Activated CD8-positive, alpha-beta memory T cell treated with anti-CD3 and anti-CD28 coated beads, Interleukin-2, amount 50 U/mL, for 1 hour (primary cell): ENCODE measurements around the gene SKIC2.
"Not testable (repeated sequence)": the region's sequence is repeated elsewhere in the genome, so short reads cannot be mapped to it uniquely, and the experiment has no call there.

ENCODE experiments used
- DNase-seq: peaks from one replicate; pipeline ENCODE4 v3.0.0-alpha.2; 2020; ENCODE audit errors: extremely low read depth

The SKIC2 gene

GRCh38 chr6:31958741-31959739 lies at the start of gene SKIC2, which contains the start of gene NELFE:
Gene SKIC2, plus strand, starts transcription at chr6:31959175. Its CDS starts 18 bp downstream, at chr6:31959193.
Gene NELFE, minus strand, starts transcription at chr6:31958971. Its CDS starts 525 bp downstream, at chr6:31958446.
- peak; percentile 91 for DNase-seq

DNA sequence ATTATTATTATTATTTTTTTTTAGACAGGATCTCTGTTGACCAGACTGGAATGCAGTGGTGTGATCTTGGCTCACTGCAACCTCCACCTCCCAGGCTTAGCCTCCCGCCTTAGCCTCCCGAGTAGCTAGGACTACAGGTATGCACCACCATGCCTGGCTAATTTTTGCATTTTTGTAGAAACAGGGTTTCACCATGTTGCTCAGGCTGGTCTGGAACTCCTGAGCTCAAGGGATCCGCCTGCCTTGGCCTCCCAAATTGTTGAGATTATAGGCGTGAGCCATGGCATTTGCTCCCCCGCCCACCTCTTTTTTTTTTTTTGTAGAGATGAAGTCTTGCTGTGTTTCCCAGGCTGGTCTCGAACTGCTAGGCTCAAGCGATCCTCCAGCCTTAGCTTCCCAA lies 49.7 kb upstream of the SKIC2 start:
- not testable (repeated sequence) for DNase-seq

- DNase-seq: no peak
These were observed 47.0 kb upstream of the SKIC2 start for GRCh38 chr6:31911826-31912585.

DNA sequence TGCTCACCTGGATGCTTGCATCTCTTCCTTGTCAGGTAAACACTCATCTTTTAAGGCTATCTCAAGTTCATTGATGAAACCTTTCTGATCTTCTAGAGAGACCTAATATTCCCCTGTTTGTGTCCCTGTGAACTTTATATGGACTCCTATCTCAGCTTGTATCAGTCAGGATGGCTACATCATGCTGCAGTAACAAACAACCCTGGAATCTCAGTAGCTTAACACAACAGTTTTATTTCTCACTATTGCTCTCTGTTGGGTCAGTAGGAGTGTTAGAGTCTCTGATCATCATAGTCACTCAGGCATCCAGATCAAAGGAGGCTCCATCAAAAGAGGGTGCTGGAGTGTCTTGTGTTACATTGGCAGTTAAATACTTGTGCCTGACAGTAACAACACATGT lies 43.6 kb upstream of the SKIC2 start:
- no peak for DNase-seq

GRCh38 chr6:31915756-31916155 lies 43.2 kb upstream of the SKIC2 start:
- no peak for DNase-seq

DNA sequence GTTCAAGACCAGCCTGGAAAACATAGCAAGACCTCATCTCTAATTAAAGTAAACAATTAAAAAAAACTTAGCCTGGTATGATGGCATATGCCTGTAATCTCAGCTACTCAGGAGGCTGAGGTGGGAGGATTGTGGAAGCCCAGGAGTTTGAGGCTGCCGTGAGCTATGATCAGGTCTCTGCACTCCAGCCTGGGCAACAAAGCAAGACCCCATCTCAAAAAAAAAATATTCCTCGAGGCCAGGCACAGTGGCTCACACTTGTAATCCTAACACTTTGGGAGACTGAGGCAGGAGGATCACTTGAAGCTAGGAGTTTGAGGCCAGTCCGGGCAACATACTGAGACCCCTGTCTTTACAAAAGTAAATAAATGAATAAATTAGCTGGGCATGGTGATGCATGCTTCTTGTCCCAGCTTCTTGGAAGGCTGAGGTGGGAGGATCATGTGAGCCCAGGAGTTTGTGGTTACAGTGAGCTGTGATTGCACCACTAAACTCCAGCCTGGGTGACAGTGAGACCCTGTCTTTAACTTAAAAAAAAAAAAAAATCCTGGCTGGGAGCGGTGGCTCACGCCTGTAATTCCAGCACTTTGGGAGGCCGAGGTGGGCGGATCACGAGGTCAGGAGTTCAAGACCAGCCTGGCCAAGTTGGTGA lies 40.8 kb upstream of the SKIC2 start:
- no peak for DNase-seq

DNA sequence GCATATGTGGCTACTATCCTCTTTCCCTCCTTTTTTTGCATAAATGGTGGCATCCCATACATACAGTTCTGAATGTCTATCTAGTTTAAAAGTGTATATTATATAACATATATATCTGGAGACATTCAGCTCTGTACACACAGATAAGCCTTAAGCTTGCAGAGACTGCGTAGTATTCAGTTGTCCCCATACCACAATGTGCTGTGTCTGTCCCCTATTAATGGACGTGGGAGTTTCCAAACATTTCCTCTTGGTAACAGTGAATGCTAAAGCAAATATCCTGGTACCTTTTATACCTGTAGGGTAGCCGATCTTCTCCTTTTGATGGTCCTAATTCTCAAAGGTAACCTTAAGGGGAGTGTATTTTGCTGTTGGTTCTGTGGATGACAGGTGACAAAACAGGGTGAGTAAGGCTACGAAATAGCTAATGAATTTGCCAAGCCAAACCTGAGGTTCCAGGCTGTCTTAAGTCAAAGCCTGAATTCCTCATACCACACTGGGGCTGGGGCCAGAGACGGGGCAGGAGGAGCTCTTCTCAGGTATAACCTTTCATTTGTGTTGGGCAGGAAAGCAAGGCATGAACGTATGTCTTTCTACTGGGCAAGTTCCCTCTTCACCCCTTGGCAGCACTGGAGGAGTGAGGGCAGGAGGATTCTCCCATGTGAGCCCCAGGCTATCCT lies 39.2 kb upstream of the SKIC2 start:
- DNase-seq: no peak

- DNase-seq: no peak
These were observed 38.2 kb upstream of the SKIC2 start for GRCh38 chr6:31920811-31921210.

DNA sequence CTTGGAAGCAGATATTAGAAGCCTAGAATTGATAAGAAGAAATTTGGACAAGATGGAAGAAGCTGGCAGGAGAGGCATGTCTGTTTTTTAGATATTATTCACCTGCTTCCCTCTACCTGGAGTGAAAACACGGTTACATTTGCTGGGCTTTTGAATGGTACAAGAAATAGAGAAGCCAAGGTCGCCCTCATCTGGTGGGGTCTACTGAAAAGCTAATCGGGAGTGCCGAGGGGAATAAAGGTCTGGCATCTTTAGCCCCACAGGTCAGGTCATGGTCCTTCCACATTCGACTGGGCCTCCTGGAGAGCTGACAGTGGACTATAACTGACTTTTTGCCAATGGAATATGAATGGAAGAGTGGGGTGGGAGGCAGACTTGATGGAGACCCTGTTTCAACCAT lies 36.0 kb upstream of the SKIC2 start:
- DNase-seq: no peak

- no peak for DNase-seq
These were observed 31.6 kb upstream of the SKIC2 start, which contains the start of gene C2 for GRCh38 chr6:31927242-31927862. Gene C2, plus strand, starts transcription at chr6:31927717. Its CDS starts 36 bp downstream, at chr6:31927753.

- DNase-seq: no peak
These were observed 30.9 kb upstream of the SKIC2 start for GRCh38 chr6:31927863-31928671.

DNA sequence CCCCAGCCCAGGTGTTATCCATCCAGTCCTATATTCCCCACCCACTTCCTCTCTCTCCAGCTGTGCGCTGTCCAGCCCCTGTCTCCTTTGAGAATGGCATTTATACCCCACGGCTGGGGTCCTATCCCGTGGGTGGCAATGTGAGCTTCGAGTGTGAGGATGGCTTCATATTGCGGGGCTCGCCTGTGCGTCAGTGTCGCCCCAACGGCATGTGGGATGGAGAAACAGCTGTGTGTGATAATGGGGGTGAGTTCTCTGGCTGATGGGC lies 30.4 kb upstream of the SKIC2 start:
- DNase-seq: no peak

DNA sequence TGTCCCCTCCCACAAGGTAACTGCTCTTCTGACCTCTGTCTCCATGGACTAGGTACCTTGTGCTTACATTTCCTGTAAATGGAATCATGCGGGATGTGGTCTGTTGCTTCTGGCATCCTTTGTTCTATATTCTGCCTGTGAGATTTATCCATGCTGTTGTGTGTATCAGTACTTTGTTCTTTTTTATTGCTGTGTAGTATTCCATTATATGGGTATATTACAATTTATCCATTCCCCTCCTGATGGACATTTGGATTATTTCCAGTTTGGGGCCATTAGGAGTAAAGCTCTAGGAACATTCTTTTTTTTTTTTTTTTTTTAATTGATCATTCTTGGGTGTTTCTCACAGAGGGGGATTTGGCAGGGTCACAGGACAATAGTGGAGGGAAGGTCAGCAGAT lies 28.0 kb upstream of the SKIC2 start:
- DNase-seq: no peak

DNA sequence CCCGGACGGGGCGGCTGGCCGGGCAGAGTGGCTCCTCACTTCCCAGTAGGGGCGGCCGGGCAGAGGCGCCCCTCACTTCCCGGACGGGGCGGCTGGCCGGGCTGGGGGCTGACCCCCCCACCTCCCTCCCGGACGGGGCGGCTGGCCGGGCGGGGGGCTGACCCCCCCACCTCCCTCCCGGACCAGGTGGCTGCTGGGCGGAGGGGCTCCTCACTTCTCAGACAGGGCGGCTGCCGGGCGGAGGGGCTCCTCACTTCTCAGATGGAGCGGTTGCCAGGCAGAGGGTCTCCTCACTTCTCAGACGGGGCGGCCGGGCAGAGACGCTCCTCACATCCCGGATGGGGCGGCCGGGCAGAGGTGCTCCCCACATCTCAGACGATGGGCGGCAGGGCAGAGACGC lies 26.8 kb upstream of the SKIC2 start:
- not testable (repeated sequence) for DNase-seq

DNA sequence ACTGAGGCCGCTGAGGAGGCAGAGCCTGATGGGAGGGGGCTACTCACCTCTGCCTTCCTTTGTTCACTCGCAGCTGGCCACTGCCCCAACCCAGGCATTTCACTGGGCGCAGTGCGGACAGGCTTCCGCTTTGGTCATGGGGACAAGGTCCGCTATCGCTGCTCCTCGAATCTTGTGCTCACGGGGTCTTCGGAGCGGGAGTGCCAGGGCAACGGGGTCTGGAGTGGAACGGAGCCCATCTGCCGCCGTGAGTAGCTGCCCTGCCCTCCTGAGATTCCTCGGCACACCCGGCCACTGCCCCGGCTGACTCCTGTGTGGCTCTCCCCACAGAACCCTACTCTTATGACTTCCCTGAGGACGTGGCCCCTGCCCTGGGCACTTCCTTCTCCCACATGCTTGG lies 25.4 kb upstream of the SKIC2 start:
- DNase-seq: no peak

DNA sequence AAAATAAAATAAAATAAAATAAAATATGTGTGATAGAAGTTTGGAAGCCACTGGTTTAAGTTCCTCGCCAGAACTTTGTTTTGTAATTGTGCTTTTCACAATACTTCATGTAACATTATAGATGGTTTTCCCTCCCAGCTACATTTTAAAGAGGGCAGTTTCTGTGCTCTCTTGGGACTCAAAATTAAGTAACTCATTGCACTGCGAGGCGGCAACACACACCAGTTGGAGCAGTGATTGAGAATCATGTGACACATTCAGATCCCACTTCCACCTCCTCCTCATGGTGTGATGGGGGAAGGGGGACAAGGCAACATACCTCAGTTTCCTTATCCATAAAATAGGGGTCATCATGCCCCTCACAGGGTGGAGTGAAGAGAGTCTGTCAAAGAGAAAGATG lies 24.0 kb upstream of the SKIC2 start:
- DNase-seq: no peak

DNA sequence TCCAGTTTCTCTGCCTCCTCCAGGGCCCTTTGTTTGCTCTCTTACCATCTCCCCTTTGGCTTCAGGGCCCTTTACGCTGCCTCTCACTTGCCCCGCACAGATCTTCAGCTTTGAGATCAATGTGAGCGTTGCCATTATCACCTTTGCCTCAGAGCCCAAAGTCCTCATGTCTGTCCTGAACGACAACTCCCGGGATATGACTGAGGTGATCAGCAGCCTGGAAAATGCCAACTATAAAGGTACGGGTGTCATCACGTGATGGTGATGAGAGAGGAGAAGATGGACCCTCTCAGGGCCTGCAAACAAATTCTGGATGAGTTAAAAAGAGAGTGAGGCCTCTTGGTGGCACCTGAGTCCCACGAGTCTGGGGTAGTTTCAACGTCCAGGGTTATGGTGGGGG lies 23.2 kb upstream of the SKIC2 start:
- no peak for DNase-seq

DNA sequence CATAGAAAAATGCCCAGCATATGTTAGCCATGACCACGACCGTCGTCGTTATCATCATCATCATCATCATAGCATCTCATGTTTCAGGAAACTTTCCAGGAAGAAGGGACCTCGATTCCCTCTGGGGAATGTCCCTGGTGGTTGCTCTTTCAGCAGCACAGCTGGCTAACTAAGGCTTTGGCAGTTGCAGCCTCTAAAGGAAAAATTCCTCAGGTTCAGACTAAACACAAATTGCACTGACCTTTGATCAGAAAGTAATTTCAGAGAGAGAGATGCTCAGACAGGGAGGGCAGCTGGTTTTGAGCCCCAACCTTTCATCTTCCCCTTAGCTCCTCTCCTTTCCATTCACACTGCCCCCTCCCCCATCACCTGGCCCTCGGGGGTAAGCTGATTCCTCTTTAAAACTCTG lies 18.7 kb upstream of the SKIC2 start:
- no peak for DNase-seq

GRCh38 chr6:31943742-31944141 lies 15.2 kb upstream of the SKIC2 start:
- no peak for DNase-seq

- no peak for DNase-seq
These were observed 13.8 kb upstream of the SKIC2 start for GRCh38 chr6:31945154-31945506.
